KOPT-K1 (cell line): ENCODE data around the gene ZC3H6.

Experiments used
- H3K27ac ChIP-seq: fragments of 200-600 bp; sonication (generic); 2 replicates; pipeline ENCODE4 v1.5.1; 2016; ENCODE audit warnings: antibody characterized with exemption, mild to moderate bottlenecking, low read depth, low read length; ENCODE audit not compliant: poor library complexity, severe bottlenecking
- H3K36me3 ChIP-seq: fragments of 200-600 bp; sonication (generic); 2 replicates; pipeline ENCODE4 v1.5.1; 2017; ENCODE audit warnings: antibody characterized with exemption, mild to moderate bottlenecking, low read length, moderate library complexity; ENCODE audit not compliant: insufficient read depth
- H3K9me3 ChIP-seq: fragments of 200-600 bp; sonication (generic); 2 replicates; pipeline ENCODE4 v1.5.1; 2017; ENCODE audit warnings: antibody characterized with exemption, low read length, mild to moderate bottlenecking; ENCODE audit not compliant: insufficient read depth, poor library complexity, severe bottlenecking

Gene ZC3H6, protein sequence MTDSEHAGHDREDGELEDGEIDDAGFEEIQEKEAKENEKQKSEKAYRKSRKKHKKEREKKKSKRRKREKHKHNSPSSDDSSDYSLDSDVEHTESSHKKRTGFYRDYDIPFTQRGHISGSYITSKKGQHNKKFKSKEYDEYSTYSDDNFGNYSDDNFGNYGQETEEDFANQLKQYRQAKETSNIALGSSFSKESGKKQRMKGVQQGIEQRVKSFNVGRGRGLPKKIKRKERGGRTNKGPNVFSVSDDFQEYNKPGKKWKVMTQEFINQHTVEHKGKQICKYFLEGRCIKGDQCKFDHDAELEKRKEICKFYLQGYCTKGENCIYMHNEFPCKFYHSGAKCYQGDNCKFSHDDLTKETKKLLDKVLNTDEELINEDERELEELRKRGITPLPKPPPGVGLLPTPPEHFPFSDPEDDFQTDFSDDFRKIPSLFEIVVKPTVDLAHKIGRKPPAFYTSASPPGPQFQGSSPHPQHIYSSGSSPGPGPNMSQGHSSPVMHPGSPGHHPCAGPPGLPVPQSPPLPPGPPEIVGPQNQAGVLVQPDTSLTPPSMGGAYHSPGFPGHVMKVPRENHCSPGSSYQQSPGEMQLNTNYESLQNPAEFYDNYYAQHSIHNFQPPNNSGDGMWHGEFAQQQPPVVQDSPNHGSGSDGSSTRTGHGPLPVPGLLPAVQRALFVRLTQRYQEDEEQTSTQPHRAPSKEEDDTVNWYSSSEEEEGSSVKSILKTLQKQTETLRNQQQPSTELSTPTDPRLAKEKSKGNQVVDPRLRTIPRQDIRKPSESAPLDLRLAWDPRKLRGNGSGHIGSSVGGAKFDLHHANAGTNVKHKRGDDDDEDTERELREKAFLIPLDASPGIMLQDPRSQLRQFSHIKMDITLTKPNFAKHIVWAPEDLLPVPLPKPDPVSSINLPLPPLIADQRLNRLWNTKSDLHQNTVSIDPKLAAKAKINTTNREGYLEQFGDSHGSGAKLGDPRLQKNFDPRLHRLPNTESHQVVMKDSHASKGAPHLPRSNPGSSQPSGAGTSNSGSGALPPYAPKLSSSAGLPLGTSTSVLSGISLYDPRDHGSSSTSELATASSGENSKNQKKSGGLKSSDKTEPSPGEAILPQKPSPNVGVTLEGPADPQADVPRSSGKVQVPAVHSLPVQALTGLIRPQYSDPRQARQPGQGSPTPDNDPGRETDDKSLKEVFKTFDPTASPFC

DNA sequence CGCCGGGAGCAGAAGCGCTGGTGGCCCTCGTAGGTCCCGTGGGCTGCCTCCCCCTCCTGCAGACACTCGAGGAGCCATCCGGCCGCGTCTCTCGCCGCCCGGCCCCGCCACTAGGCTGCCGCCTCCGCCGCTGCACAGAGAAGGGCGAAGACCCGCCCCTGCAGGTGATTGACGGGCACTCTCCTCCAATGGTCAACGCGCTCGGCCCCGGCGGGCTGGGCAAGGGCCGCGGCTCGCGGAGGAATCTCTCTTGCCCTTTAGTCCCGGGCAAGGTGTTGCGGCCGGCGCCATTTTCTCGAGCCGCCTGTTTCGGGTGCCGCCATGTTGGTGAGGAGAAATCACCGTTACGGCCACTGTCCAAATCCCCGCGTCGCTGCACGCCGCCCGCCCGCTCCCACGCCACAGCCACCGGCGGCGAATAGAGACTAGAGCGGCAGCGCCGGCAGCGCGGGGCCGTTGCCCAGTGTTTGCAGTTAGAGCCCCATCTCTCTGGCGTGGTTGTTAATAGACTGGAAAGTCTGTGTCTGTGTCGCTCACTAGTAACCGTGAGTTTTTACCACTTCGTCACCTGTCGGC lies at the start of gene ZC3H6:
Gene ZC3H6 (plus strand): TSS at position 287 of the 576 bp plus-strand sequence. CDS start 398 bp downstream, outside the sequence.
- no peaks in the 10 kb centered on the region for H3K9me3 ChIP-seq
- H3K36me3 ChIP-seq = no peaks in the 10 kb centered on the region
- H3K27ac ChIP-seq = peak within 1 kb of the TSS; percentile 100

DNA sequence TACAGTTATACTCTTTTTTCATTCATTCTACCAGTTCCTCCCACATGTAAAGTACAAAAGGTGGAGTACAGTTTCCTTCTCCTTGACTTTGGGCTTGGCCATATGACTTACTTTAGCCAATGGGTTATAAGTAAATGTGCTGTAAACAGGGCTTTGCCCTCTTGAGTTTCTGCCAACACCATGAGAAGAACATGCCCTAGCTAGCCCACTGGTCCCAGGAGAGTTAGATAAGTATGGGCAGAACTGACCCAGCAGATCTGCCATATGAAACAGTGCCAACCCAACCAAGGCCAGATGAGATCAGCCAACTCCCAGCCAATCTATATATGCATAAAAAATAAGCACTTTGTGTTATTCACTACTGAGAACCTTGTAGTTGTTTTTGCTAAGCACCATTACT lies 46.0 kb upstream of the ZC3H6 start:
- Histone ChIP-seq H3K36me3 (peaks cover 97% of the 10 kb centered on the region), H3K27ac (no peak overlapping the region), H3K9me3 (no peaks in the 10 kb centered on the region)

DNA sequence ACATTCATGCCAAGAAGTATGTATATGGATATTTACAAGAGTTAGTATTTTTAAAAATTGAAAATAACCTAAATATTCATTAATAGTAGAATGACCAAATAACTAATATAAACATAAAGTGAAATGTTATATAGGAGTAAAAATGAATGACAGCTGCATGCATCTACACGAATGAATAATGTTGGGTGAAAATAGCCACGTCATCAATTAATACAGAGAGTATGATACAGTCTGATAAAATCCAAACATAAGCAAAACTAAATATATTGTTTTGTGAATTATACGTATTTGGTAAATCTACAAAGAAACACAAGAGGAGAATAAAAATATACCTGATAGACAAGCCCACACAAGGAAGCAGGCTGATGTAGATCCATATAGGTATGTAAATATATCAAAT lies 45.0 kb upstream of the ZC3H6 start:
- Histone ChIP-seq H3K9me3 (no peaks in the 10 kb centered on the region), H3K27ac (no peak overlapping the region), H3K36me3 (peaks cover 97% of the 10 kb centered on the region)

DNA sequence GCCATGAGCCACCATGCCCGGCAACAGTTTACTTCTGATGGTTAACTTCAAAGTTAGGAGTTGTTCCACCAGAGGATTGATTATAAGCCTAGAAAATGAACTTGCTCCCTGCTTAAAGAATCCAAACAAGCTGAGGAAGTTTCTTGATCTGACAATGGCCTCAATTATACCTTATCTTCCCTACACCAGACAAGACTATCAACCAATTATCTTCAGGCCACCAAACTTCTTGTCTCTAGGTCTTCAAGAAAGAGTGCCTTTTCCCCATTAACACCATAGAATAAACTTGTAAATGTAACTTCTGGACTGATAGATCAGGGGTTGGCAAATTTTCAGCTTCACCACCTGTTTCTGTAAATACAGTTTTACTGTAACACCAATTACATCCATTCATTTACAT lies 35.5 kb upstream of the ZC3H6 start:
- Histone ChIP-seq H3K9me3 (no peaks in the 10 kb centered on the region), H3K36me3 (peaks cover 82% of the 10 kb centered on the region), H3K27ac (no peak overlapping the region)

DNA sequence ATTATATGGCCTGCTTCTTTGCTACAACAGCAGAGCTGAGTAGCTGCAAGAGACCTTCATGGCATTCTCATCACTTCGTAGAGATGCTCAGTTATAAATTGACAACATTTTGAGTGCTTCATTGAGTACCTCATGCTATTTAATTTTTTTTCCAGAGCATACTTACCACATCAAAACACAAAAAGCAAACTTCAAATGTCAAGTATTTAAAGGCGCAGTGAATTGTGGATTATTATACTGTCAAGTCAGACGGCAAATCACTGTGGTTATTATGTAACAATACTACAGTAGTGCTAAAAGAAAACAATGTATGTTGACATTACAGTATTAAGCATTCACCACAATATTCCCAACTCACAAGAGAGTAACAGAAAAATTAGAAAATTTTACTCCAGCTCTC lies 33.0 kb upstream of the ZC3H6 start:
- Histone ChIP-seq H3K36me3 (peaks cover 82% of the 10 kb centered on the region), H3K9me3 (no peaks in the 10 kb centered on the region), H3K27ac (no peak overlapping the region)

DNA sequence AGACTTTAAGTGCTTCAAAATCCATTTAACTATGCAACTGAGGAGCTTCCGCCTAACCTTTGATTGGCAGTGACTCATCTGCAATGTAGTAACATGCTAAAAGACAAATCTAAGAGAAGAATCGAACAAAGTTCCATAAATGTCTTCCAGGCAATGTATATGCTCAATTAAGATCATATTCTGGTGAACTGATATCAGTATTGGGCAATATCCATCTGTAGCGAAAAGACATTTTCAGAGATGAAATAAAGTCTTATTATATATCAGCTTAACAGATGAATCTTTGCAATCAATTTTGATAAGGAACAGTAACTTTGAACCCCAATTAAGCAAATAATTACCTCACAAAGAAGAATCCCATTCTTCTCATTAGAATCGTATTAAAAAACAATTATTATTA lies 32.2 kb upstream of the ZC3H6 start:
- peaks cover 82% of the 10 kb centered on the region for H3K36me3 ChIP-seq
- no peaks in the 10 kb centered on the region for H3K9me3 ChIP-seq
- H3K27ac ChIP-seq = no peak overlapping the region

DNA sequence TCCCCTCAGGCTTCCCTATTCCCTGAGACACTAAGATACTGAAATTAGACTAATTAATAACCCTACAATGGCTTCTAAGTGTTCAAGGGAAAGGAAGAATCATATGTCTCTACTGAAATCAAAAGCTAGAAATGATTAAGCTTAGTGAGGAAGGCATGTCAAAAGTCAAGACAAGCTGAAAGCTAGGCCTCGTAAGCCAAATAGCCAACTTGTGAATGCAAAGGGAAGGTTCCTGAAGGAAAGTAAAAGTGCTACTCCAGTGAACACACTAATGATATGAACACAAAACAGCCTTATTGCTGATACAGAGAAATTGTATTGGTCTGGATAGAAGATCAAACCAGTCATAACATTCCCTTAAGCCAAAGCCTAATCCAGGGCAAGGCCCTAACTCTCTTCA lies 30.5 kb upstream of the ZC3H6 start:
- H3K9me3 ChIP-seq = no peaks in the 10 kb centered on the region
- no peak overlapping the region for H3K27ac ChIP-seq
- peaks cover 91% of the 10 kb centered on the region for H3K36me3 ChIP-seq

DNA sequence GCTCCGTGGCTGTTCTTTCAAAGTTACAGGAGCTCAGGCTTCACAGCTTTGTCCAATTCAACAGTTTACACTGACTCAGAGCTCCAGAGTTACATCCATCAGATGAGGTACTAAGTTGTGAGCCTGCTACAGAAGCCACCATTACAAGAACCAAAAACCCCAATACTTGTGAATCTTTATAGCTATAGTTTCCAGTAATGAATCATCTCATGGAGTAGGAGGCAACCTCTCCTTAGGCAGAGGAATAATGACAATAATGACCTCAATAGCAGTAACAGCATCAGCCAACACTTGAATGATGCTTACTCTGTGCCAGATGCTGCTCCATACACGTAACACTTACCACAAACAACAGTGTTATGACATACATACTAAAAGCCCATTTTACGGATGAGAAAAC lies 24.1 kb upstream of the ZC3H6 start:
- H3K9me3 ChIP-seq = no peaks in the 10 kb centered on the region
- peaks cover 51% of the 10 kb centered on the region for H3K36me3 ChIP-seq
- H3K27ac ChIP-seq = no peak overlapping the region

DNA sequence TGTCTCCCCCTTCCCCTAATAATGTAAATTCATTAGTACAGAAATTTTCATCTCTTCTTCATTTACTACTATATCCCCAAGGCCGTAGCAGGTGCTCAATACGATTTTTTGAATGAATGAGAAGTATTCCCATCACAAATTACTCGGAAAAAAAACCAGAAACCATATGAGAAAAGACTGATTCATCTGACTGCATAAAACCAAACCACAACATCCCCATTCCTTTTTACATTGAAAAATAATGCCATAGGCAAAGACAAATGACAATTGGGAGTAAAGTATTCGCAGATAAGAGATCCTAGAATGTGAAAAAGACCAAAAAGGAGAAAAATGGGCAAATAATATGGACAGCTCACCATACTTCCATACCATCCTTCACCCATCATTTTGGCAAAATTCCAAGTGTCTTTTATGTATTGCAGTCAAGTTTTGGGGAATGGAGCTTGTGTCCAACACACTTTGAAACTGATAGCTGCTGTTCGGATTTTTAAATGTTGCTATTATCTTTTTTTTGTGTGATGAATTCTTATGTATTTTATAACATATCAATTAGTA lies 22.1 kb upstream of the ZC3H6 start:
- H3K36me3 ChIP-seq = peaks cover 30% of the 10 kb centered on the region
- no peak overlapping the region for H3K27ac ChIP-seq
- no peaks in the 10 kb centered on the region for H3K9me3 ChIP-seq

DNA sequence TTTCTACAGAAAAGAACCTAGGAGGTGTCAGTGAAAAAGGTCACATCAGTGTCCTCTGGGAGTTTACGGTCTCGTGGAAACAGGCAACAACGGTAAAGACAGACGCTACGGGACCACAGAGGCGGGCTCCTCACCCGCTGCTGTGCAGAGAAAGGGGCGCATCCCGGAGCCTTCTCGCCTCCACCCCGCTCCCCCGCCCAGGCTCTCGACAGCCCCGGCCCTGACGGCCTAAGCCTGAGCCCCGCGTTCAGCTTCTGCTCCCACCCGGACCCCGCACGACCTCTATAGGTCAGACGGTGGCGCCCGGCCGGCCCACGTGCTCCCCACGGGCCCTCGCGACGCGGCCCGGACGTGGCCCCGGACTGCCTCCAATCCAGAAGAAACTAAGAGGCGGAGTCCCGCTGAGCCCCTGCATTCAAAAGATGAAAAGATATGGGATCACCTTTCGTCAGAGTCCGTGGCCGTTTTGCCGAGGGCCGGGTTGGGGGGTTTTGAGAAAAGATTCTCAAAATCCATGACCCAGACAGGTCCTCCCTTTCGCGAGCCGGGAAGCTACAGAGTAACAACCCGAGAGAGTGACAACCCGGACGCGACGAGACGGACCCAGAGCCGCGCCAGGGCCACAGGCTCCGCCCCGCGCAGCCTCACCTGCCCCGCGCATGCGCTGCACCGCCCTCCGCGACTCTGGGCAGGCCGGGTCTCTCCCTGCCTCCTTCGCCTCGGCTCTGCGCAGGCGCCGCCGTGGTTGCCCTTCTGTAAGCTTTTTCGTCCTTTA lies 20.7 kb upstream of the ZC3H6 start, which contains the start of gene ZC3H8:
Gene ZC3H8 (minus strand): TSS at position 577 of the 775 bp plus-strand sequence. CDS start 61 bp downstream, at position 516.
- Histone ChIP-seq H3K27ac (peak within 1 kb of the TSS; percentile 84), H3K36me3 (peaks cover 17% of the 10 kb centered on the region), H3K9me3 (no peaks in the 10 kb centered on the region)

DNA sequence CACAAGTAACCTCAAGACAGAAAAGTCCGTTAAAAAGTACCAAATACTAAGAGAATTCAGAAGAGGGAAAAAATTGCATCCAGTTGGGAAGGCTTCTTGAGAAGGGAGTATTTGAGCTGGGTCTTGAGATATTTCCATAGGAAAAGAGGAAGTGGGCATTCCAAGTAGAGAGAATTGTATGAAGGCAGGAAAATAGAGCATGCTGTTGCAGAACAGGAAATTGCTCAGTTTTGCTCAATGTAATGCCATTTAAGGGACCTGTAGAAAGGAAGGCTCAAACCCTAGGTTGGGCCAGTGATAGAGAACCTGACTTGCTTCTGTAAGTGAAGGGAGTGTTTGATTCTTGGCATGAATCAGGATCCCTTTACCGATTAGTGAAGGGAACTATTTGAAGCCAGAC lies 19.5 kb upstream of the ZC3H6 start:
- no peak overlapping the region for H3K27ac ChIP-seq
- no peaks in the 10 kb centered on the region for H3K9me3 ChIP-seq

DNA sequence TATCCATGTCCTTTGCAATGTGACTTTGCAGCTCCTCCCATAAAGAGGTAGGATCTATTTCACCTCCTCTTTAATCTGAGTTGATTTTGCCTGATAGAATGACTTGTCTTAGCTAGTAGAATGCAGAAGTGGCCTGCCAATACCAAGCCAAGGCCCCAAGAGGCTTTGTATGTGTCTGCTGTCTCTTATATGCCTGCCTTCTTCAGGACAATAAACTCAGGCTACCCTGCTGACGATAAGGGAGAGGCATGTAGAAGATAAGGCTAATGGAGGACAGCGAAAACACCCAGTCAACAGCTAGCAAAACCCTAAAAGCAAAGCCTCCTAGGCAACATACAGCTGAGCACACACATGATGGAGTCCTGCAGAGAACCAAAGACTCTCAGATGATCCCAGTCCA lies 18.7 kb upstream of the ZC3H6 start:
- H3K27ac ChIP-seq = no peak overlapping the region
- no peaks in the 10 kb centered on the region for H3K36me3 ChIP-seq
- H3K9me3 ChIP-seq = no peaks in the 10 kb centered on the region

More for the DNA sequence above, 19.5 kb upstream of the ZC3H6 start:
- H3K36me3 ChIP-seq = peaks cover 5% of the 10 kb centered on the region

DNA sequence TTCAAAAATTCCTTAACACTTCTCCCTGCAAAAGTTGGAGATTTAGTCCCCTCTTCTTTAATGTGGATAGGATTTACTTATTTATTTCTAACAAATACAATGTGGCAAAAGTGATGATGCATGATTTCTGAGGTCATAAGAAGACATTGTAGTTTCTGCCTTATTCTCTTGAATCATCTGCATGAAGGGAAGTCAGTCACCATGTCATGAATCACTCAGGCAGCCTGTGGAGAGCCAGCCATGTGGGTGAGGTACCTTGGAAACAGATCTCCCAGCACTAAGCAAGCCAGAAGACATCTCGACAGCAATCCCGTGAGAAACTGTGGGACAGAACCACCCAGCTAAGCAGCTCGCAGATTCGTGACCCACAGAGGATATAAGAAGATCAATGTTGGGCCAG lies 17.8 kb upstream of the ZC3H6 start:
- Histone ChIP-seq H3K36me3 (no peaks in the 10 kb centered on the region), H3K9me3 (peaks cover 7% of the 10 kb centered on the region), H3K27ac (no peak overlapping the region)
